Activated CD8-positive, alpha-beta memory T cell treated with anti-CD3 and anti-CD28 coated beads, Interleukin-2, amount 10 ng/mL, durations not matched to agents 7 days and 5 days (primary cell): Measurements from ENCODE around the gene IGSF8. TPM values are rescaled to one million over a fixed set of nuclear protein-coding genes. Genes with fewer than 3 reads are reported as not detected.

Source experiments
- ATAC-seq: fragments of 150-1000 bp; cut with Tn5 transposase; one replicate; pipeline ENCODE4 v1.10.0; 2021; ENCODE audit warnings: moderate library complexity
- CTCF ChIA-PET: fragments of 350-600 bp; sonication (Branson Sonifier 250); formaldehyde crosslinking; loops from one replicate; lab custom pipeline; 2021; ENCODE audit warnings: antibody characterized with exemption; lab: Charles Lee
- DNase-seq: peaks from one replicate; pipeline ENCODE4 v3.0.0-alpha.2; 2020
- H3K27ac Mint-ChIP-seq: one replicate; pipeline ENCODE4 v1.8.0; 2021; ENCODE audit warnings: mild to moderate bottlenecking, mixed read lengths
- H3K27me3 Mint-ChIP-seq: one replicate; pipeline ENCODE4 v1.8.0; 2021; ENCODE audit warnings: mixed read lengths
- H3K36me3 Mint-ChIP-seq: one replicate; pipeline ENCODE4 v1.8.0; 2021; ENCODE audit warnings: mild to moderate bottlenecking, mixed read lengths
- H3K4me1 Mint-ChIP-seq: one replicate; pipeline ENCODE4 v1.8.0; 2021; ENCODE audit warnings: mixed read lengths
- H3K4me3 Mint-ChIP-seq: one replicate; pipeline ENCODE4 v1.8.0; 2021; ENCODE audit warnings: mild to moderate bottlenecking, moderate library complexity, mixed read lengths
- H3K9me3 Mint-ChIP-seq: one replicate; pipeline ENCODE4 v1.8.0; 2022; ENCODE audit warnings: low read depth, mixed read lengths
- total RNA-seq, 2 experiments: library from RNA; stranded (reverse); gene quantifications; one replicate each; pipeline ENCODE4 v1.2.3, GENCODE V29; 2021

Gene IGSF8
- total RNA-seq, 2 experiments from 2014 or later = 30.9 to 35.0 TPM

GRCh38 chr1:160109686-160110085 lies 11.3 kb upstream of the IGSF8 start:
- Mint-ChIP-seq H3K27ac (no peak overlapping the region), H3K27me3 (peaks cover 2% of the 10 kb centered on the region), H3K4me1 (peaks cover 3% of the 10 kb centered on the region), H3K4me3 (no peak overlapping the region), H3K36me3 (no peaks in the 10 kb centered on the region), H3K9me3 (no peaks in the 10 kb centered on the region)
- CTCF ChIA-PET = interaction anchor here (1.2 to 2.2 kb wide), 3 partner anchors 8 to 182 kb away, joined by 3 to 11 read pairs (median 6); no protein-coding TSS in a partner anchor
- DNase-seq (no peak), ATAC-seq (no peak)

GRCh38 chr1:160108888-160109662 lies 10.7 kb upstream of the IGSF8 start:
- H3K36me3 Mint-ChIP-seq = no peaks in the 10 kb centered on the region
- no peaks in the 10 kb centered on the region for H3K27me3 Mint-ChIP-seq
- H3K9me3 Mint-ChIP-seq = no peaks in the 10 kb centered on the region
- H3K4me3 Mint-ChIP-seq = no peak overlapping the region
- ATAC-seq (peak; percentile 42), DNase-seq (peak; percentile 63)
- CTCF ChIA-PET = interaction anchor here (1.0 to 2.2 kb wide), 9 partner anchors 8 to 183 kb away, joined by 3 to 11 read pairs (median 6); partner anchors contain the start of gene IGSF8
- peak overlapping the region; percentile 20 for H3K27ac Mint-ChIP-seq
- peaks cover 3% of the 10 kb centered on the region for H3K4me1 Mint-ChIP-seq

GRCh38 chr1:160107512-160107911 lies 9.1 kb upstream of the IGSF8 start:
- Mint-ChIP-seq H3K9me3 (no peaks in the 10 kb centered on the region), H3K27ac (no peak overlapping the region), H3K4me3 (no peak overlapping the region), H3K36me3 (no peaks in the 10 kb centered on the region), H3K27me3 (no peaks in the 10 kb centered on the region), H3K4me1 (peaks cover 10% of the 10 kb centered on the region)
- ATAC-seq (no peak), DNase-seq (no peak)
- CTCF ChIA-PET = interaction anchor here (0.9 to 2.2 kb wide), 5 partner anchors 10 to 269 kb away, joined by 3 to 11 read pairs (median 6); no protein-coding TSS in a partner anchor

GRCh38 chr1:160105155-160105554 lies 6.7 kb upstream of the IGSF8 start:
- H3K27me3 Mint-ChIP-seq = no peaks in the 10 kb centered on the region
- CTCF ChIA-PET = interaction anchor here (0.7 to 6.7 kb wide), 7 partner anchors 20 to 272 kb away, joined by 3 to 66 read pairs (median 8); no protein-coding TSS in a partner anchor
- no peaks in the 10 kb centered on the region for H3K9me3 Mint-ChIP-seq
- no peaks in the 10 kb centered on the region for H3K36me3 Mint-ChIP-seq
- ATAC-seq = no peak
- H3K4me3 Mint-ChIP-seq = no peak overlapping the region
- no peak overlapping the region for H3K27ac Mint-ChIP-seq
- no peak for DNase-seq
- H3K4me1 Mint-ChIP-seq = peaks cover 14% of the 10 kb centered on the region

GRCh38 chr1:160104486-160104885 lies 6.1 kb upstream of the IGSF8 start:
- H3K4me1 Mint-ChIP-seq = peaks cover 18% of the 10 kb centered on the region
- H3K4me3 Mint-ChIP-seq = no peak overlapping the region
- no peak for ATAC-seq
- CTCF ChIA-PET = interaction anchor here (0.6 to 6.7 kb wide), 7 partner anchors 19 to 272 kb away, joined by 3 to 66 read pairs (median 8); no protein-coding TSS in a partner anchor
- DNase-seq = no peak
- no peaks in the 10 kb centered on the region for H3K9me3 Mint-ChIP-seq
- no peak overlapping the region for H3K27ac Mint-ChIP-seq
- no peaks in the 10 kb centered on the region for H3K36me3 Mint-ChIP-seq
- no peaks in the 10 kb centered on the region for H3K27me3 Mint-ChIP-seq

- H3K27me3 Mint-ChIP-seq = no peaks in the 10 kb centered on the region
- no peaks in the 10 kb centered on the region for H3K9me3 Mint-ChIP-seq
- no peak for DNase-seq
- no peak overlapping the region for H3K4me3 Mint-ChIP-seq
- CTCF ChIA-PET = interaction anchor here (0.6 to 6.7 kb wide), 8 partner anchors 18 to 273 kb away, joined by 3 to 66 read pairs (median 22); no protein-coding TSS in a partner anchor
- H3K4me1 Mint-ChIP-seq = peaks cover 19% of the 10 kb centered on the region
- H3K27ac Mint-ChIP-seq = no peak overlapping the region
- no peaks in the 10 kb centered on the region for H3K36me3 Mint-ChIP-seq
- ATAC-seq = no peak
These were observed 5.4 kb upstream of the IGSF8 start for GRCh38 chr1:160103658-160104408.

GRCh38 chr1:160101717-160102522 lies 3.5 kb upstream of the IGSF8 start:
- CTCF ChIA-PET = interaction anchor here (0.6 to 6.7 kb wide), 23 partner anchors 9 to 277 kb away, joined by 3 to 66 read pairs (median 5); partner anchors contain the start of genes DCAF8, KCNJ9 and PEX19
- H3K36me3 Mint-ChIP-seq = no peaks in the 10 kb centered on the region
- H3K4me3 Mint-ChIP-seq = no peak overlapping the region
- H3K27me3 Mint-ChIP-seq = no peaks in the 10 kb centered on the region
- no peak for DNase-seq
- no peak for ATAC-seq
- H3K27ac Mint-ChIP-seq = no peak overlapping the region
- H3K4me1 Mint-ChIP-seq = peaks cover 29% of the 10 kb centered on the region
- no peaks in the 10 kb centered on the region for H3K9me3 Mint-ChIP-seq

- H3K36me3 Mint-ChIP-seq = no peaks in the 10 kb centered on the region
These were observed 2.8 kb upstream of the IGSF8 start for GRCh38 chr1:160101037-160101716.

GRCh38 chr1:160099716-160100375 lies 1.4 kb upstream of the IGSF8 start:
- Mint-ChIP-seq H3K4me1 (peaks cover 38% of the 10 kb centered on the region), H3K4me3 (no peak overlapping the region), H3K27me3 (no peaks in the 10 kb centered on the region), H3K36me3 (no peaks in the 10 kb centered on the region), H3K27ac (peak overlapping the region; percentile 84), H3K9me3 (no peaks in the 10 kb centered on the region)
- CTCF ChIA-PET = interaction anchor here (0.6 to 6.7 kb wide), 15 partner anchors 9 to 277 kb away, joined by 3 to 115 read pairs (median 10); partner anchors contain the start of genes KCNJ9 and PEX19
- ATAC-seq = no peak
- no peak for DNase-seq

More at GRCh38 chr1:160101037-160101716, 2.8 kb upstream of the IGSF8 start:
- DNase-seq = peak; percentile 78
- no peak overlapping the region for H3K27ac Mint-ChIP-seq
- peaks cover 35% of the 10 kb centered on the region for H3K4me1 Mint-ChIP-seq
- peak; percentile 7 for ATAC-seq
- CTCF ChIA-PET = interaction anchor here (0.7 to 6.7 kb wide), 30 partner anchors 9 to 278 kb away, joined by 3 to 66 read pairs (median 4); partner anchors contain the start of genes DCAF8, KCNJ9 and PEX19
- no peak overlapping the region for H3K4me3 Mint-ChIP-seq
- H3K9me3 Mint-ChIP-seq = no peaks in the 10 kb centered on the region
- H3K27me3 Mint-ChIP-seq = no peaks in the 10 kb centered on the region

- ATAC-seq (peak; percentile 89), DNase-seq (peak; percentile 99)
- Mint-ChIP-seq H3K36me3 (peaks cover 4% of the 10 kb centered on the region), H3K9me3 (no peaks in the 10 kb centered on the region), H3K27me3 (no peaks in the 10 kb centered on the region), H3K27ac (peak overlapping the region; percentile 84), H3K4me3 (peak overlapping the region; percentile 70), H3K4me1 (peaks cover 38% of the 10 kb centered on the region)
- CTCF ChIA-PET = interaction anchor here (1.1 to 5.0 kb wide), 6 partner anchors 9 to 277 kb away, joined by 3 to 115 read pairs (median 6); partner anchors contain the start of gene KCNJ9
These were observed 588 bp upstream of the IGSF8 start for GRCh38 chr1:160098852-160099561.
